Glutamatergic neuron (in vitro differentiated cells): ENCODE results near the gene LRP10. TPM values are rescaled to one million over a fixed set of nuclear protein-coding genes. Genes with fewer than 3 reads are reported as not detected.

Experiments
- DNase-seq: peaks from one replicate; pipeline ENCODE4 v3.0.0; 2022
- H3K27ac Mint-ChIP-seq: one replicate; pipeline ENCODE4 v1.8.0; 2020; ENCODE audit warnings: mild to moderate bottlenecking, mixed read lengths, inconsistent platforms; ENCODE audit not compliant: unreplicated experiment
- H3K27me3 Mint-ChIP-seq: one replicate; pipeline ENCODE4 v1.8.0; 2020; ENCODE audit warnings: mild to moderate bottlenecking, moderate library complexity, mixed read lengths, inconsistent platforms; ENCODE audit not compliant: unreplicated experiment
- H3K36me3 Mint-ChIP-seq: one replicate; pipeline ENCODE4 v1.8.0; 2020; ENCODE audit warnings: mild to moderate bottlenecking, mixed read lengths, inconsistent platforms; ENCODE audit not compliant: unreplicated experiment
- H3K4me1 Mint-ChIP-seq: one replicate; pipeline ENCODE4 v1.8.0; 2020; ENCODE audit warnings: mild to moderate bottlenecking, low read depth, mixed read lengths, inconsistent platforms; ENCODE audit not compliant: unreplicated experiment
- H3K4me3 Mint-ChIP-seq: one replicate; pipeline ENCODE4 v1.8.0; 2020; ENCODE audit warnings: mild to moderate bottlenecking, mixed read lengths, inconsistent platforms; ENCODE audit not compliant: unreplicated experiment
- H3K9me3 Mint-ChIP-seq: one replicate; pipeline ENCODE4 v1.8.0; 2020; ENCODE audit warnings: mild to moderate bottlenecking, moderate library complexity, mixed read lengths, inconsistent platforms; ENCODE audit not compliant: unreplicated experiment
- total RNA-seq: library from RNA; stranded (reverse); fragmentation: NEBNext Ultra II Directional; extraction: Animal tissue kit (Norgen Biotek cat#: 25700); gene quantifications from one replicate; pipeline ENCODE4 v1.2.1, GENCODE V29; 2021; ENCODE audit not compliant: unreplicated experiment
- TF ChIP-seq, protein P1 (sequence below): fragments of 200-600 bp; sonication (generic); IDR thresholded peaks from one replicate; pipeline ENCODE4 v1.5.0; 2021; ENCODE audit not compliant: partially characterized antibody, unreplicated experiment

Gene LRP10
- total RNA-seq, 1 donor from 2014 or later: 15.1 TPM

GRCh38 chr14:22915886-22916521, 44.5 kb downstream of the LRP10 start:
- no peaks in the 10 kb centered on the region for H3K36me3 Mint-ChIP-seq
- peaks cover 10% of the 10 kb centered on the region for H3K27me3 Mint-ChIP-seq
- H3K27ac Mint-ChIP-seq: no peak overlapping the region
- DNase-seq: no peak
- H3K9me3 Mint-ChIP-seq: peaks cover 9% of the 10 kb centered on the region
- no peak overlapping the region for H3K4me3 Mint-ChIP-seq
- TF ChIP-seq, protein P1, sequence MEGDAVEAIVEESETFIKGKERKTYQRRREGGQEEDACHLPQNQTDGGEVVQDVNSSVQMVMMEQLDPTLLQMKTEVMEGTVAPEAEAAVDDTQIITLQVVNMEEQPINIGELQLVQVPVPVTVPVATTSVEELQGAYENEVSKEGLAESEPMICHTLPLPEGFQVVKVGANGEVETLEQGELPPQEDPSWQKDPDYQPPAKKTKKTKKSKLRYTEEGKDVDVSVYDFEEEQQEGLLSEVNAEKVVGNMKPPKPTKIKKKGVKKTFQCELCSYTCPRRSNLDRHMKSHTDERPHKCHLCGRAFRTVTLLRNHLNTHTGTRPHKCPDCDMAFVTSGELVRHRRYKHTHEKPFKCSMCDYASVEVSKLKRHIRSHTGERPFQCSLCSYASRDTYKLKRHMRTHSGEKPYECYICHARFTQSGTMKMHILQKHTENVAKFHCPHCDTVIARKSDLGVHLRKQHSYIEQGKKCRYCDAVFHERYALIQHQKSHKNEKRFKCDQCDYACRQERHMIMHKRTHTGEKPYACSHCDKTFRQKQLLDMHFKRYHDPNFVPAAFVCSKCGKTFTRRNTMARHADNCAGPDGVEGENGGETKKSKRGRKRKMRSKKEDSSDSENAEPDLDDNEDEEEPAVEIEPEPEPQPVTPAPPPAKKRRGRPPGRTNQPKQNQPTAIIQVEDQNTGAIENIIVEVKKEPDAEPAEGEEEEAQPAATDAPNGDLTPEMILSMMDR: no peak
- peaks cover 4% of the 10 kb centered on the region for H3K4me1 Mint-ChIP-seq

DNA sequence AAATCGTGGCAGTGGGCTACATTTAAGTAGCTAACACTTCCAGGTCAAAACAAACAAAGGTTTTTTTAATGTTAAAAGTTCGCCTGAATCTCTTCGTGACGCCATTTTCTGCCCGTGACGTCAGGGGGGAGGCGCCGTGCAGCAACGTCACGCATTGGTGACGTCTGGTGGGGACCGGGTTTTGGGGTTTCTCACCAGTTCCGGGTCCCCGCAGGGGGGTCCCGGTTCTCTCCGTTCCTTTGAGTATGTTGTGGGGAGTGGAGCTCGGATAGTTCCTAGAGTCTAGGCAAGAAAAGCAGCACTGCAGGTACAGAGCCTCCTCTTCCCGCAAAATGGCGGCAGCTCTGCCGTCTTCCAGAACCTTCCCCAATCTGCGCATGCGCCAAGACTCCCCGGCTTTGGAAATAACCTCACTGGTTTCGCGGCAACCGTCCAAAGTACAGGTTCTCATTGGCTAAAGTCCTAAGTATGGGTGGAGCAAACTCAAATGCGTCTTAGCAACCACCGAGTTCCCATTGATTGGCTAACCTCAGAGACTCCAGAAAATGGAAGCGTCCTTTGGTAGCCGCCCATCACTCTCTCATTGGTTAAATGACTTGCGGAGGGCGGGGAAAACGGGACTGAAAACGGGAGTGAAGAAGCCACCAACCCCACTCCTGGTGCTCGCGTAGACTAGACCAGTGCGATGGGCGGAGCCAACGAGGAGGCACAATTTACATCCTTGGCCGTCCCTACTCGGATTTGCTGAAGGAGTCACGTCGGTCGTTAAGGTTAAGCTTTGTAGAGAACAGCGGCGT, 47.5 kb downstream of the LRP10 start, which contains the start of gene RBM23:
TSS of gene RBM23 (minus strand) at position 346 of the 797 bp plus-strand sequence.
- Mint-ChIP-seq H3K27me3 (peaks cover 10% of the 10 kb centered on the region), H3K27ac (peak within 1 kb of the TSS; percentile 100), H3K4me3 (peak within 1 kb of the TSS; percentile 98), H3K4me1 (peaks cover 4% of the 10 kb centered on the region), H3K9me3 (peaks cover 9% of the 10 kb centered on the region), H3K36me3 (no peaks in the 10 kb centered on the region)
- peak; percentile 100 for DNase-seq
- TF ChIP-seq, protein P1: no peak

GRCh38 chr14:22919601-22919921, 48.0 kb downstream of the LRP10 start:
- DNase-seq: no peak
- peaks cover 9% of the 10 kb centered on the region for H3K9me3 Mint-ChIP-seq
- peak overlapping the region; percentile 98 for H3K4me3 Mint-ChIP-seq
- no peaks in the 10 kb centered on the region for H3K36me3 Mint-ChIP-seq
- TF ChIP-seq, protein P1: no peak
- H3K4me1 Mint-ChIP-seq: peaks cover 4% of the 10 kb centered on the region
- H3K27me3 Mint-ChIP-seq: peaks cover 10% of the 10 kb centered on the region
- H3K27ac Mint-ChIP-seq: peak overlapping the region; percentile 100

- TF ChIP-seq, protein P1: no peak
- no peak for DNase-seq
- H3K27me3 Mint-ChIP-seq: peaks cover 13% of the 10 kb centered on the region
- H3K9me3 Mint-ChIP-seq: peaks cover 9% of the 10 kb centered on the region
- peaks cover 4% of the 10 kb centered on the region for H3K4me1 Mint-ChIP-seq
- H3K4me3 Mint-ChIP-seq: no peak overlapping the region
- no peaks in the 10 kb centered on the region for H3K36me3 Mint-ChIP-seq
- no peak overlapping the region for H3K27ac Mint-ChIP-seq
Measured at GRCh38 chr14:22920697-22921096, 49.2 kb downstream of the LRP10 start.

DNA sequence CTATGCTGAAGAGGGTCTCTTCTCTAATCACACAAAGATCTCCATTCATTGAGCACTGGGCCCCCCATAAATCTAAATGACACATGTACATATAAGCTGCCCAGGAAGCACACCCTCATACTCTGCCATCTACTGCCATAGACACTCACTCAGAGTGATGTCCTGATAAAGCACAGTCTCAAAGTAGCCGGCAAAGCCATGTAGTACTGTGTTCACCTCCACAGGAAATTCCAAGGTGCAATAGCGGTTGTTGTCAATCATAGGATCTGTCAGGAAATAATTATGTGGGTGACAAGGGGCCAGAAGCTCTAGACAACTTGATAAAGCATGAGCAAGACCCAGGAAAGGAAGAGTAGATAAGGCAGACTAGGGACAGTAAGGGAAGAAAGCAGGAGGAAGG, 50.8 kb downstream of the LRP10 start:
- H3K9me3 Mint-ChIP-seq: peaks cover 13% of the 10 kb centered on the region
- no peaks in the 10 kb centered on the region for H3K36me3 Mint-ChIP-seq
- H3K4me1 Mint-ChIP-seq: peaks cover 4% of the 10 kb centered on the region
- peaks cover 13% of the 10 kb centered on the region for H3K27me3 Mint-ChIP-seq
- no peak for DNase-seq
- no peak overlapping the region for H3K4me3 Mint-ChIP-seq
- TF ChIP-seq, protein P1: no peak
- H3K27ac Mint-ChIP-seq: no peak overlapping the region
